SU-DHL-6 (cell line): Measurements from ENCODE around the gene POPDC2.

ENCODE experiments used
- H2AFZ ChIP-seq: fragments of 200-600 bp; sonication (generic); 2 replicates; pipeline ENCODE4 v1.6.1; 2014; ENCODE audit warnings: low read depth, mild to moderate bottlenecking, moderate library complexity, mixed read lengths, antibody characterized with exemption, low read length; ENCODE audit not compliant: severe bottlenecking
- H3F3A ChIP-seq: fragments of 200-600 bp; shearing (Covaris generic); 2 replicates; pipeline ENCODE4 v1.6.0; 2016; ENCODE audit warnings: antibody characterized with exemption, mild to moderate bottlenecking; ENCODE audit not compliant: insufficient read depth
- H3K27ac ChIP-seq: fragments of 200-600 bp; sonication (generic); 2 replicates; pipeline ENCODE4 v1.5.1; 2016; ENCODE audit warnings: low read depth, mild to moderate bottlenecking, low read length, moderate library complexity, mixed read lengths
- H3K27me3 ChIP-seq: fragments of 200-600 bp; sonication (generic), shearing (Covaris generic); 2 replicates; pipeline ENCODE4 v1.6.0; 2014; ENCODE audit warnings: mild to moderate bottlenecking, low read length
- H3K36me3 ChIP-seq: fragments of 200-600 bp; sonication (generic); 2 replicates; pipeline ENCODE4 v1.6.1; 2014; ENCODE audit warnings: mild to moderate bottlenecking, low read length, mixed read lengths
- H3K4me2 ChIP-seq: fragments of 300-600, 200-600 bp; shearing (Covaris generic), sonication (generic); 2 replicates; pipeline ENCODE4 v1.6.0; 2014; ENCODE audit warnings: low read length, low read depth, mild to moderate bottlenecking; ENCODE audit not compliant: poor library complexity, severe bottlenecking
- H3K4me3 ChIP-seq: fragments of 200-600 bp; sonication (generic); 2 replicates; pipeline ENCODE4 v1.5.1; 2014; ENCODE audit warnings: antibody characterized with exemption, low read length, mild to moderate bottlenecking, mixed read lengths; ENCODE audit not compliant: insufficient read depth, poor library complexity, severe bottlenecking
- H3K79me2 ChIP-seq: fragments of 200-600 bp; sonication (generic); 2 replicates; pipeline ENCODE4 v1.6.1; 2014; ENCODE audit warnings: mild to moderate bottlenecking, low read length, moderate library complexity; ENCODE audit not compliant: insufficient read depth
- H3K9ac ChIP-seq: fragments of 200-600 bp; sonication (generic); 2 replicates; pipeline ENCODE4 v1.7.0; 2014; ENCODE audit warnings: mild to moderate bottlenecking, low read length
- H3K9me2 ChIP-seq: fragments of 200-600 bp; sonication (generic); replicated peaks from 2 replicates; pipeline ENCODE4 v1.6.1; 2014; ENCODE audit warnings: low read length; ENCODE audit not compliant: insufficient read depth
- H3K9me3 ChIP-seq: fragments of 200-600 bp; sonication (generic); 2 replicates; pipeline ENCODE4 v1.6.1; 2014; ENCODE audit warnings: low read length, mixed read lengths; ENCODE audit not compliant: insufficient read depth
- H4K20me1 ChIP-seq: fragments of 200-600 bp; sonication (generic); 2 replicates; pipeline ENCODE4 v1.6.1; 2014; ENCODE audit warnings: low read depth, mild to moderate bottlenecking, antibody characterized with exemption, low read length, moderate library complexity, mixed read lengths
- EZH2phosphoT487 ChIP-seq: fragments of 200-600 bp; sonication (generic), shearing (Covaris generic); conservative IDR thresholded peaks from 2 replicates; pipeline ENCODE4 v1.6.1; 2018; ENCODE audit warnings: mild to moderate bottlenecking, antibody characterized with exemption, low read length, moderate library complexity, mixed read lengths
- TF ChIP-seq, protein P1 (sequence below): fragments of 200-600 bp; sonication (generic); IDR thresholded peaks from one replicate; pipeline ENCODE4 v1.5.1; 2017; ENCODE audit warnings: antibody characterized with exemption, mild to moderate bottlenecking, low read length, moderate library complexity; ENCODE audit not compliant: insufficient read depth, poor library complexity, severe bottlenecking

The POPDC2 gene

DNA sequence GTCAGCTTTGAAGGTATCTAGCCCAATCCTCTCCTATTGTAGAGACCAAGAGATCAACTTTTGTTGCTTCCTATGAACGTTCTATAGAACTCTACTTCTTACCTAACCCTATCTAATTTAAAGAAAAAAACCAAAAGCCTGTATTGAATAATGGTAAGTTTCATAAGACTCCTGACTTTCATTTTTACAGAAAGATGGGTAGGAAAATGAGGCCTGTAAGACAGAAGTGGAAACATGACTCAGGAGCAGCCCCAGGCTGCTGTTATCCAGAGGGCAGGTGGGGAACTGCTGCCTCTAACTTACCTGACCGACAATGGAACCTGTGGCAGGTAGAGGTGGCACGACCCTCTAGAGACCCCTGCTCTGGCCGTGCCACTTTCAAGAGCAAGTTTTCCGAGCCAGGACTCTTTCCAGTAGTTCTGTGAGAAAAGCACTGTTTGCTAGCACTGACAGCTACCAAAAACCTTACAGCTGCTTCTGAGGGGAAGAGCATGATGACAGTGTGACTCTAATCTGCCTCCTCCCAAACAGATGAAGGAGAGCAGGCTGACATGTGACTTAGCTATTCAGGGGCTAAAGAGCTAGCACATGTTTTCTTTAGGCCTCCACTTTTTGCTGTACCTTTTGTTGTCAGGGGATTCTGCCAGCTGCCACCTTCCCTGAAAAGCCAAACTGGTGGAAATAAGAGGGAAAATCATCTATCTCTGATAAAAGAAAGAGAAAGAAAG is 17.5 kb downstream of the POPDC2 start:
- no peak overlapping the region for H2AFZ ChIP-seq
- H3K9me2 ChIP-seq, result no peaks in the 10 kb centered on the region
- no peaks in the 10 kb centered on the region for H3K36me3 ChIP-seq
- no peak overlapping the region for H3K27ac ChIP-seq
- no peak overlapping the region for H3K4me2 ChIP-seq
- H4K20me1 ChIP-seq, result no peaks in the 10 kb centered on the region
- H3K9ac ChIP-seq, result no peak overlapping the region
- H3K4me3 ChIP-seq, result no peak overlapping the region
- H3F3A ChIP-seq, result no peaks in the 10 kb centered on the region
- no peaks in the 10 kb centered on the region for H3K79me2 ChIP-seq
- H3K27me3 ChIP-seq, result no peaks in the 10 kb centered on the region
- H3K9me3 ChIP-seq, result no peaks in the 10 kb centered on the region
- TF ChIP-seq EZH2phosphoT487, result no peak
- TF ChIP-seq, protein P1, sequence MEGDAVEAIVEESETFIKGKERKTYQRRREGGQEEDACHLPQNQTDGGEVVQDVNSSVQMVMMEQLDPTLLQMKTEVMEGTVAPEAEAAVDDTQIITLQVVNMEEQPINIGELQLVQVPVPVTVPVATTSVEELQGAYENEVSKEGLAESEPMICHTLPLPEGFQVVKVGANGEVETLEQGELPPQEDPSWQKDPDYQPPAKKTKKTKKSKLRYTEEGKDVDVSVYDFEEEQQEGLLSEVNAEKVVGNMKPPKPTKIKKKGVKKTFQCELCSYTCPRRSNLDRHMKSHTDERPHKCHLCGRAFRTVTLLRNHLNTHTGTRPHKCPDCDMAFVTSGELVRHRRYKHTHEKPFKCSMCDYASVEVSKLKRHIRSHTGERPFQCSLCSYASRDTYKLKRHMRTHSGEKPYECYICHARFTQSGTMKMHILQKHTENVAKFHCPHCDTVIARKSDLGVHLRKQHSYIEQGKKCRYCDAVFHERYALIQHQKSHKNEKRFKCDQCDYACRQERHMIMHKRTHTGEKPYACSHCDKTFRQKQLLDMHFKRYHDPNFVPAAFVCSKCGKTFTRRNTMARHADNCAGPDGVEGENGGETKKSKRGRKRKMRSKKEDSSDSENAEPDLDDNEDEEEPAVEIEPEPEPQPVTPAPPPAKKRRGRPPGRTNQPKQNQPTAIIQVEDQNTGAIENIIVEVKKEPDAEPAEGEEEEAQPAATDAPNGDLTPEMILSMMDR, result no peak

DNA sequence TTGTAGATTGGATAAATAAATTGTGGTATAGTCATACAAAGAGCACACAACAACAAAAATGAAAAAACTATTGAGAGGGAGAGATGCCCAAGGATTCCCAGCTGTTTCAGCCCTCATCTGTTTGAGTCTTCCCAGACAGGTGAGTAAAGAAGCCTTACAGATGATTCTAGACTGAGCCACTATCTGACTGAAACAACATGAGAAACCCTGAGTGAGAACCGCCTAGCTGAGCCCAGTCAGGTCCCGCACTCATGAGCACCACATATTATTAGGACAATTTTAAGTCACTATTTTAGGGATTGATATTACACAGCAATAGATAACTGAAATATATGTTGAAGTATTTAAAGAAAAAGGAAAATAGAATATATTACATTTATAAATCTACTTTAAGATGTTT is 19.0 kb downstream of the POPDC2 start:
- Histone ChIP-seq H4K20me1 (no peaks in the 10 kb centered on the region), H3K9me3 (no peaks in the 10 kb centered on the region), H3K9ac (no peak overlapping the region), H3F3A (no peaks in the 10 kb centered on the region), H3K27me3 (no peaks in the 10 kb centered on the region), H3K9me2 (no peaks in the 10 kb centered on the region), H3K4me2 (no peak overlapping the region), H2AFZ (no peak overlapping the region), H3K27ac (no peak overlapping the region), H3K36me3 (no peaks in the 10 kb centered on the region), H3K79me2 (no peaks in the 10 kb centered on the region), H3K4me3 (no peak overlapping the region)
- TF ChIP-seq, protein P1, result no peak
- no peak for TF ChIP-seq EZH2phosphoT487

DNA sequence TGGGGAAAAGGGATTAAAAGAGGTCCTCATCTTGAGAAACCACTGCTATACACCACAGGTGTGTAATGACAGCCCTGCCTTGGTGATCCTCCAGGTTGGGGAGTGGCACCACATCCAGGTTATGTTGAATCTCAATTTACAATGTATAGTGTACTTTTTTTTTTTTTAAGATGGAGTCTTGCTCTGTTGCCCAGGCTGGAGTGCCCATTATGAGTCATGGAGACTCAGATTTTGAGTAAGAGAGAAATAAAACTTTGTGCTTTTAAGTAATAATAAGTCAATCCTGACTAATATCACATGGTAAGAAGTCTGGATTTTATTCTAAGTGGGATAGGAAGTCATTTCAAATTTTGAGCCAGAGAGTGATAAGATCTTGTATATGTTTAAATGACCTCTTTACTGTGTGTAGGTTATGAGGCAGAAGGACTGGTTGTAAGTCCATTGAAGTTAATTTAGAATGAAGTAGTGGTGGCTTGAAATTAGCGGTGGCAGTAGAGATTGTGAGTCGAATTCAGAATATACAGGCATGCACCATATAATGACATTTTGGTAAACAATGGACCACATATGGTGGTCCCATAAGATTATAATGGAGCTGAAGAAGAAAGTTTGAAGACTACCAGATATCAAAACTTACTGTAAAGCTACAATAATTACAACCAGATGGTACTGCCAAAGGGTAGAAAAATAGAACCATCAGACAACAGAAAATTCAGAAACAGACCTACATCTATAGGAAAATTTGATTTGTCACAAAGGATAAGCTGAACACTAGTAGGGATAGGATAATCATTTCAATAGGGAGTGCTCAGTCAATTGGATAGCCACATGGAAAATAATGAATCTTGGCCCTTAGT is 20.7 kb downstream of the POPDC2 start:
- H3K4me2 ChIP-seq, result no peak overlapping the region

More for the DNA sequence above, 20.7 kb downstream of the POPDC2 start:
- no peaks in the 10 kb centered on the region for H4K20me1 ChIP-seq
- H3K27me3 ChIP-seq, result no peaks in the 10 kb centered on the region
- TF ChIP-seq EZH2phosphoT487, result no peak
- TF ChIP-seq, protein P1, result no peak
- H3K9me3 ChIP-seq, result no peaks in the 10 kb centered on the region
- H3K9ac ChIP-seq, result no peak overlapping the region
- no peak overlapping the region for H3K27ac ChIP-seq
- no peaks in the 10 kb centered on the region for H3K36me3 ChIP-seq
- H2AFZ ChIP-seq, result no peak overlapping the region
- H3K79me2 ChIP-seq, result no peaks in the 10 kb centered on the region
- no peaks in the 10 kb centered on the region for H3K9me2 ChIP-seq
- no peak overlapping the region for H3K4me3 ChIP-seq
- no peaks in the 10 kb centered on the region for H3F3A ChIP-seq
